DLD1 (cell line): ENCODE data around the gene DNAJC1.
"Not testable (repeated sequence)": the region's sequence is repeated elsewhere in the genome, so short reads cannot be mapped to it uniquely, and the experiment has no call there.

Experiments used
- in situ Hi-C: cut with HindIII; loops from 2 replicates; pipeline ENCODE4 v1.10.0; 2017; ENCODE audit warnings: low sequenced_read_pairs

DNAJC1 gene, protein sequence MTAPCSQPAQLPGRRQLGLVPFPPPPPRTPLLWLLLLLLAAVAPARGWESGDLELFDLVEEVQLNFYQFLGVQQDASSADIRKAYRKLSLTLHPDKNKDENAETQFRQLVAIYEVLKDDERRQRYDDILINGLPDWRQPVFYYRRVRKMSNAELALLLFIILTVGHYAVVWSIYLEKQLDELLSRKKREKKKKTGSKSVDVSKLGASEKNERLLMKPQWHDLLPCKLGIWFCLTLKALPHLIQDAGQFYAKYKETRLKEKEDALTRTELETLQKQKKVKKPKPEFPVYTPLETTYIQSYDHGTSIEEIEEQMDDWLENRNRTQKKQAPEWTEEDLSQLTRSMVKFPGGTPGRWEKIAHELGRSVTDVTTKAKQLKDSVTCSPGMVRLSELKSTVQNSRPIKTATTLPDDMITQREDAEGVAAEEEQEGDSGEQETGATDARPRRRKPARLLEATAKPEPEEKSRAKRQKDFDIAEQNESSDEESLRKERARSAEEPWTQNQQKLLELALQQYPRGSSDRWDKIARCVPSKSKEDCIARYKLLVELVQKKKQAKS

DNA sequence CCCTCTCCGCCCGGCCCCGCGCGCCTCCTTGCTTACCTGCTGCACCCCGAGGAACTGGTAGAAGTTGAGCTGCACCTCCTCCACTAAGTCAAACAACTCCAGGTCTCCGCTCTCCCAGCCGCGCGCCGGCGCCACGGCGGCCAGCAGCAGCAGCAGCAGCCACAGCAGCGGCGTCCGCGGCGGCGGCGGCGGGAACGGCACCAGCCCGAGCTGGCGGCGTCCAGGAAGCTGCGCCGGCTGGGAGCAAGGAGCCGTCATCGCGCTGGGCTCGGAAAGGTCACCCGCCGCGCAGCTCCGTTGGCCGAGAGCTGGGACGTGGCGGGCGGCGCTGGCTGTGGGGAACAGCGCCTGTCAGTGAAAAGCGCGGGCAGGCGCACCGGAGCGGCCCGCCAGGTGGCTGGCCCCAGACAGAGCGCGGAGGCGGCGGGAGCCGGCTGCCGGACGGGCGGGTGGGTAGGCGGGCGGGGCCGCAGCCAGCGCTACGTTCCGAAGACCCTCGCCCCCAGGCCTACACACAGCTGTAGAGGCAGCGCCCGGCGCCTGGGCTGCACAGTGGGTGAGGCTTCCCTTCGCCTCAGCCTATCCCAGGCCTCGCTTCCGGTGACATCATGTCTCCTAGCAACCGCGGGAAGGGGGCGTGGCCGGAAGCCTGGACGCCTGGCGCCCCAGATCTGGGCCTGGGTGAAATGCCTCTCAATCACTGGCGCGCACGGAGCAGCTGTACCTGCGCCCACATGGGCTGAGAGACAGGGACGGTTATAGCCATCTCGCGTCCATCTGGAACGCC, at the start of gene DNAJC1:
DNAJC1 (minus strand) TSS at position 554 of the 787 bp plus-strand sequence; CDS start at position 258, 296 bp downstream.
- in situ Hi-C loops: no loop called here

GRCh38 chr10:22053048-22053447, 49.5 kb upstream of the DNAJC1 start:
- in situ Hi-C loops: no loop called here

- in situ Hi-C loops: no loop called here
Observed at GRCh38 chr10:22049635-22050034, 46.1 kb upstream of the DNAJC1 start.

- in situ Hi-C loops: no loop called here
Observed at GRCh38 chr10:22047812-22048211, 44.3 kb upstream of the DNAJC1 start.

DNA sequence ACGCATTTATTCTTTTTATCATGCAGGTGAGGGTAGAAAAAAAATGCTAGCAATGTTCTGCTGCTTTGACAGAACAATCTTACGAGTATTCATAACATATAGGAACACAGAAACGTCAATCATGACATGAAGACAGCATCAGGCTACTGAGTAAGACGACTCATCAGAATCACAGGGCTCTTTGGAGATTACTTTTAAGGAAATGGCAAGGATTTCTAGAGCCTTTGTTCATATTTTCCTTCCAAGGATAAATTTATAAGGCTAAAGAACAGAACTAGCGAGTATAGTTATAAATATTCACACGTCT, 39.8 kb upstream of the DNAJC1 start:
- in situ Hi-C loops: no loop called here

DNA sequence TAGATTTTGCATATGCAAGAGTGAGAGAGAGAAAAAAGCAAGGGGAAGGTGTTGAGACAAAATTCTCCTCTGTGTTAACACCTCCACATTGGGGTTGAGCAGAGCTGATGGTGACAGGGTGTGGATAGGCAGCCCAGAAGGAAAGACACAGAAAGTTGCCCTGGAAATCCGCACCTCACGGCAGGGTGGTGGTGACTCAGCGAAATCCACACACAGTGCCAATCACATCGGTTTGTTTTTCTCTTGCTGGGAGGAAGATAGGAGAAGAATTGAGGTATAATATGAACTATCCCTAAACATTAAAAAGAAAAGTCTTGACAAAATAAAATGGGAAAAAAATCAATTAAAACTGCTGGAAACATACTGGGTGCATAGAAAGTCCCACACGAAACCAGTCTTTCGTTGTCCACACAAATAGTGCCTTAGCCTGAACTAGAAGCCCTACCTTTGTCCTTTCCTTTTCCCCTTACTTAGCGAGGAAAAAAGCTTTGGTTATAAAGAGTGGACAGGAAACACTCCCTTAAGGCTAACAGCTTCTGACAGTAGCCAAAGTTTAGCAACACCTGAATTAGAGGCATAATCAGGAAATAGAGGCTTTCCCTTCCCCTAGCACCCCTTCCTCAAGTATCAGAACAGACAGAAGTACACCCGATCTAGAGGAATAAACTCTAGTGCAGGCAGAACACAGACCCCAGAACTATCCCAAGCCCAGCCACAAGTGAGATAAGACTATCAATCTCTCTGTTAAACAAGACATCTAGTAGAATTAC, 39.2 kb upstream of the DNAJC1 start:
- in situ Hi-C loops: no loop called here

- in situ Hi-C loops: no loop called here
Observed at GRCh38 chr10:22034333-22034732, 30.8 kb upstream of the DNAJC1 start.

GRCh38 chr10:22032268-22032667, 28.7 kb upstream of the DNAJC1 start:
- in situ Hi-C loops: not testable (repeated sequence)

- in situ Hi-C loops: no loop called here
Observed at GRCh38 chr10:22030421-22030820, 26.9 kb upstream of the DNAJC1 start.

DNA sequence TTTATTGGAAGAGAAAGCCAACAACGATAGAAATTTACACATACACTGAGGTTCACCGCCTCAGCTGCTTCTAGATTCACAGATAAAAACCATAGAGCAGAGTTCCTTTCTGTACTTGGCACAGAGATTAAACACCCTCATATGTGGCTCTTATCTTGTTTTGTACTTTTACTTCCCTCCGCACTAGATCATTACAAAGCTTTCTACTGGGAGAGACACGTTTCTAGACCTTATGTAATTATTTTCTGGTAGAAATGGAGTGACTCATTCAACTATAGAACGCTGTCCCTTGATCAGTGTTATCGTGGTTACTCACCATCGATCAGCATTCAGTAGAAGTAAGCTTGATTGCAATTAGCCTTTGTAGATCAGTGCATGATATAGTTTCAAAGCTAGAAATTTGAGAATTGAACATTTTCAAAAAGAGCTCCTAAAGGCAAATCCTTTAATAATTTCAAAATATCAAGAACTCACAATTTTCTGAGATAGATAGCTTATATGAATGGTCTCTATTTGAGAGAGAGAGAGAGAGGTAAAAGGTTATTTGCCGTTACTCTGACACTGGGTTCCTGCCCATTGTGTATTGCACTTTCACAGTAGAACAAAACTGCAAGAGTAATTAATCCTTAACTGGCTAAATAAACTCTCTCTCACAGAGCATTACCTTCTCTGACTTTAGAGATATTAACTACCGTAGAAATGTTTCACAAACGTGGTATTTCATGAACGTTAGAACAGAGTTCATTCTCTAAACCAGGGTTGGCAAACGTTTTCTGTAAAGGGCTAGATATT, 26.1 kb upstream of the DNAJC1 start:
- in situ Hi-C loops: no loop called here

- in situ Hi-C loops: no loop called here
Observed at GRCh38 chr10:22027364-22028238, 24.1 kb upstream of the DNAJC1 start.

DNA sequence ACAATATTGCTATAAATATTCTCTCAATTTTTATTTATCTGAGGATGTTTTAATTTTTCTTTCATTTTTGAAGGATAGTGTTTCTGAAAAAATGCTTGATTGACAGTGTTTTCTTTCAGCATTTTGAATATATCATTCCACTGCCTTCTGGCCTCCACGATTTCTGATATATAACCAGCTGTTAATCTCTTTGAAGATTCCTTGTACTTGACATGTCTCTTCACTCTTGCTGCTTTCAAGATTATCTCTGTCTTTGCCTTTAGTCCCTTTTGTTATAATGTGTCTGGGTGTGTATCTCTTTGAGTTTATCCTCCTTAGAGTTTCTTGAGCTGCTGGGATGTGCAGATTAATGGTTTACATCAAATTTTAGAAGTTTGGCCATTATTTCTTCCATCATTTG, 22.8 kb upstream of the DNAJC1 start:
- in situ Hi-C loops: no loop called here

DNA sequence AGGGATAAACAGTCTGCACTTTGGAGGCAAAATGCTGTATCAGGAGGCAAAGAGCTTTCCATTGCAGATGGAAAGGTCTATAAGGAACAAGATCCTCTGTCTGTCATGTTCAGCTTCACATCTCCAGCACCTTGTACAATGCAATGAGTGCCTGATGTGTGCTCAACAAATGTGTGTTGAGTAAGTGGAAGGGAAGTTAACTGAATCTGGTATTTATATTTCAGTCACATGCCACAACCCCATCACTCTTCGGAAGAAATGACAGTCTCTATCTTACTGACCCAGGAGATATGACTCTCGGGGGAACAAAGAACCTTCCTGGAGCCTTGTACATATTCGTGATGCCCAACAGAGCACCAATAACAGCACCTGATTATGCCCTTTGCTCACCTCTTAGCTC, 20.0 kb upstream of the DNAJC1 start:
- in situ Hi-C loops: no loop called here

- in situ Hi-C loops: no loop called here
Observed at GRCh38 chr10:22022257-22023032, 18.9 kb upstream of the DNAJC1 start.

GRCh38 chr10:22021144-22021543, 17.6 kb upstream of the DNAJC1 start:
- in situ Hi-C loops: not testable (repeated sequence)

GRCh38 chr10:22017283-22018020, 13.9 kb upstream of the DNAJC1 start:
- in situ Hi-C loops: no loop called here

- in situ Hi-C loops: no loop called here
Observed at GRCh38 chr10:22016046-22016705, 12.6 kb upstream of the DNAJC1 start.
